ENCODE measurements around the gene EFNA5.
"Not testable (repeated sequence)": the region's sequence is repeated elsewhere in the genome, so short reads cannot be mapped to it uniquely, and the experiment has no call there.

Gene EFNA5

DNA sequence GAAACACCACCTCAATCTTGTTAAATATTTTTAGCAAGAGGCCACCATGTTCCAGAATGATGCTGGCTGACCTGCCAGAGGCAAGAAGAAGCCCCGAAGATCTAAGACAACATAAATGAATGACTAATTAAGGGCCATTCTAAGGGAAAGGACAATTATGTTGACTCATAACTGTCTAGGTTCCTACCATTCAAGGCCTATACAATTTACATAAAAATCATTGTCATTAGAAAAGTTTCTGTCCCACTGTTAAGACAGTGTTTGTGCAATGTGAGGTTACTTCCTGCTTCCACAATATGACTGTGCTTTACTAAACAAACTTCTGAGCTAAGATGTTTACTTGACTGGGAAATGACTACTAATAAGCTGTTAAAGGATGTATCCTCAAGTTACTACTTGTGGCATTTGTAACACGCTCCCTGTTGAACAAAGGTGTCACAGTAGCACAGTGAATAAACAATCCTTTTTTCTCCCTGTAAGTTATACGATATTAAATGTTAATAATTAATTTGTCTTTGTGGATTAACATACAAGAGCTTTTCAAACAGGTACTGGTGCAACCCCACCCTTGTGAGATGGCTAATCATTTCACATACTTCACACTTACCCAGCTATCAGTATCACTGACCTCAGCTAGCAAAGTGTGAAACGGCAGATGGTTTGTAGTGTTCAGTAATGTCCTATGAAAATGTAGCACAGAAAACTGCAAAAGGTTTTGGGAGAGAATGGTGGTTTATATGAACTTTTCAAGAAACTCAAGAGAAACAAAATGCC lies 195.8 kb downstream of the EFNA5 start:
- DNase-seq: no peak

DNA sequence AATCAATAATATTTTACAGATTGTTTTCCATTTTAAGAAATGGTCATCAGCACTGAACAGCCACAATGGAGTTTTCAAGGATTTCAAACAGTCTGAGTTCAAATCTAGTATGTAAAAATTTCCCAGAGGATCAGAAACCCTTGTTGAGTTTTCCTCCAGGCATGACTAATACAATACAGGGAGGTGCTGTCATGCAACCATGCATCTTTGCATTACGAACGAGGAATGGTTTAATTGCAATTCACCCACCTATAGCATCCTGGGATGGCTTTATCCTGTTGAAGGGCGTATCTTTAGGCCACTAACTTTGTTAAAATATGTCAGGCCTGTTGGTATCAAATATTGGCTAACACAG lies 196.4 kb downstream of the EFNA5 start:
- no peak for DNase-seq

DNA sequence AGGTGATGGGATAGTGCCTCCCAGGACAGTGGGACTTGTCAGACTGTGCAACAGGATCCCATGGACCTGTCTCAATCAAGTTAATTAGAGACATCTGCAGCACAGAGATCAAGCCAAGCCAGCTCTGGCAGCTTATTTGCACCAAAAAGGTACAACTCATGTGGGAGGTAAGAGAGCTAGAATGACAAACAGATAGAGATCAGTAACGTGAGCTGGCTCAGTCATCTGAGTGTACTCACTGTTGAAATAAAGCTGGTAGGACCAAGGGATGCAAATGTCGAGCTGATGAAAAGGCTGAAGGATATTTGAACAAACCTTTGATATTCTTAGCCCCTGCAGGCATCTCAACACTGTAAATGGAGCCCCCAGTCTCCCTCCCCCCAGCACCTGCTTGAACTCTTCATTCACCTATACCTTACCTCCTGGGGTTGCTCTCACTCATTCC lies 198.1 kb downstream of the EFNA5 start:
- peak; percentile 28 for DNase-seq

DNA sequence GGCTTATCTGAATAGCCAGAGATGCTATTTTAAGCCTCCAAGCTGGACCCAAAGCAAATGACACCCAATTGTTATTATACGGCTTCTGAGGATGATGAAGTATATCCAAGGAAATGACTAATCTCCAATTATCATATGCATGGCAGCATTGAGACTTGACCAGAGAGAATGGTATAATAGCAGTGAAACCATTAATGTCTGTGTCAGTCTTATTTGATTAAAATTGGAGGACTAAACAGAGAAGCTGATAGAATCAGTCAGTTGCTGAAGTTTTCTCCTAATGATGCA lies 200.5 kb downstream of the EFNA5 start:
- no peak for DNase-seq

DNA sequence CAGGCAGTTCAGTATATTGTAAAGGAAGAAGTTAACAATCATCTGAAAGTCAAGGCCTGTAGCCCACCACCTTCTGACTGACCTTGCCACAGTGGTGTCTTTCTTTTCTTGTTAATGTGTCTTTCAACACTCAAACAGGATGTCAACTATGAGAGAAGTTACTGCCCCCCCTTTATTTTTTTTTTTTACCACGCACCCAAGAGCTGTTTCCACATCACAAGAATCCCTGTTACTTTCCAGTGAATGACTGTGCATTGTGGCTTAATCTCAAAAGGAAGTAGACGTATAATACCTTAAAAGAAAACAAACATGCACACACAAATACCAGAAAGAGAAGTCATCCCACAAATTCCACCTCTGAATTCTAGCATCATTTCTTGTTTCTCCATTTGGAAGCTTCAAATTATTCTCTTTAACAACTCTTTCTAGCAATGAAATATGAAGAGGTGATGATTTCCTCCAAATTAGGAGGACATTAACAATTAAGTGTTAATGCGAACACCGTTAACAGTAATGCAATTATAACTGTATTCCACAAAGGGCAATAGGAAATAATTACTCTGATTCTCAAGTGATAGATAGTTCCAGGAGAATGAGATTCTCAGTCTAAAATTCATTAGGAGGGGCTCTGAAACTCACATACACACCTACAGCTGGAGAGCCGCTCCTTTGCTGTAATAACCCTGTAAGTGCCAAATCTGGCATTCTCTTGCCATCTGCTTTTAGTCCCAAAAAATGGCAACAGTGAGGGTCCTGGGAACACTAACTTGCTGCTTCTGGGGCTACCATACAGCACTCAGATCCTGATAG lies 201.0 kb downstream of the EFNA5 start:
- no peak for DNase-seq

DNA sequence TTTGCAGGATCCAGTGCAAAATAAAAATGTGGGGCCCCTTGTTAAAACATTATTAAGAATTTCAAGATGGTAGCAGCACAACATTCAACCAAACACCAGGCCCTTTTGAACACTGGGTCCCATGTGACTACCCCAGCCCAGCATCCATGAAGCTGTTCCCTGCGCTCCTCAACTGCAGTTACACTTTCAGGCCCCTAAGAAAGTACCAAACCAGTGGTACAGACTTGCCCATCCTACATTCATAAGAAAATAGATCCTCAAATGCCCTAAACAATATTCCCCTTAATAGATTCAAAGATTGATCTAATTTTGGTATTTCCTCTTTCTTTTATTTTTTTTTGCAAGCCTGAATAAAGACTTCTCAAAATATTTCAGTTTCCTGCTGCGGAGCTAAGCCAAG lies 201.7 kb downstream of the EFNA5 start:
- DNase-seq: no peak

DNA sequence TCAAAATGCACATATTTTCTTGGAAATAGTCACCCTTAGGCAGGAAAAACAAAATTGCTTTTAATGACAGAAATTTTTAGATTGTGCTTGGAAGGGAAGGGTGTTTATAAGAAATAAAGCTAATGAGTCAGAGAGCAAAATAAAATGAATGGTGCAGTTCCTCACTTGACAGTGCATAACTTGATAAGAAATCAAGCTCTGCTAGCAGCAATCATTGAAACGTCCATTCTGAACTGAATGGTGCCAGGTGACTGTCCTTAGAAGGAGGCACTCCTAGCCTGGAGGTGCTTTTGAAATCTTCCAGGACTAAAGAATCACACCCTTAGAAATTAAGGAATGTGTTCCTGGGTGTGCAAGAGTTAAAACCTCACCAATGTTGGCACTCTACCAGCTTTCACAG lies 202.5 kb downstream of the EFNA5 start:
- no peak for DNase-seq

DNA sequence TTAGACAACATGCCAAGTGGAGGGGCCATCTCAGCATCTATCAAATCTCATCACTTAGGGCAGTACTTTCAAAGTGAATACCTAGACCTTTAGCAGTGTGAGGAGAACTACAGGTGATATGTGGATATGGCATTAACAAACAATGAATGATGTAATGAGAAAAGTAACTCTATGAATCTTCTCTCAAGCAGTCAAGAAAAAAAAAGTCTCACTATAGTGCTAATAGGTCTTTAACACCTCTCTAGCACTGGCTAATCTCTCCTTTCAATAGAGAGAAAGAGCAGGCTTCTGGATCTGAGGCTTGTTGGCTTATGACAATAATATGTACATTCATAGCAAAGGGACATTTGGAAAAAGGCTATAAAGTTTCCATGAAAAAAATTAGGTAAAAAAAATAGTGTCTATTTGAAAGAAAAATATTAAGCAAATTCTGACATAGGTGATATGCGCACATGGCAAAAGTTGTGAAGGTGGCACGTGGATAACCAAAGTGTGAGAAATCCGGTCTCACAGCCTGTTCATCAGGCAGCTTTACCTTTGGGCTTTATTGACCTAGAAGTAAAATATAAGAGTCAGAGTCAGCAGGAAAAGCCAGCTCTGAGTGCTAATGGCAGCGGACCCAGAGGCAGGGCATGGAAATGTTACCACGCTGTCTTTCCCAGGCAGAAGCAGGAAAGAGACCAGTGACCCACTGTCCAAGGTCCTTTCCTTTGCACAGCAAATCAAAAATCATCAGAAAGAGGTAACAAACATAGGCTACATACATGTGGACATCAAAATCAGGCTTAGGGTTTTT lies 203.4 kb downstream of the EFNA5 start:
- no peak for DNase-seq

DNA sequence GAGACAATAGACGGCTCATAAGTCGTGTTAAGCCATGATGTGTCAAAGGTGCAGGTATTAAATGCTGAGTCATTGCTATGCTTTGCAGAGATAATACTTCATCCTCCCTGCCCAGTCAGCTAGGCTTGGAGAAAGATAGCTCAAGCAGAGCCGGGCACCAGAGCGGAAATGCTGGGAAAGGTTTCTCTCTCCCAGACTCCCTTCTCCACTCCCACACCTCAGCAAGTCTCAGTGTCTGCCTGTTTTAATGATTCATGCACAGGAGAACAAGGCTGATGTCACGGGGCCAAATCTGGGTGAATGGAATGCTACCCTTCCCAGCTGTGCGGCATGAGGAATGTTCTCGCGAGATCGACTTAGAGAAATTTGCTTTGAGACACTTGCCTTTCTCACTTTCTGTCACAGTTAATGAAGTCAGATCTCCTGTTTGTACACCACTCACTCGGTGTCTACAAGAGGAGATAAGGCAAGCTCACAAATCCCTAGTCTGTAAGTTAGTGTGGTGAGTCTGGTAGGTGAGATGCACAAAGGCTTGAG lies 204.4 kb downstream of the EFNA5 start:
- DNase-seq: no peak

DNA sequence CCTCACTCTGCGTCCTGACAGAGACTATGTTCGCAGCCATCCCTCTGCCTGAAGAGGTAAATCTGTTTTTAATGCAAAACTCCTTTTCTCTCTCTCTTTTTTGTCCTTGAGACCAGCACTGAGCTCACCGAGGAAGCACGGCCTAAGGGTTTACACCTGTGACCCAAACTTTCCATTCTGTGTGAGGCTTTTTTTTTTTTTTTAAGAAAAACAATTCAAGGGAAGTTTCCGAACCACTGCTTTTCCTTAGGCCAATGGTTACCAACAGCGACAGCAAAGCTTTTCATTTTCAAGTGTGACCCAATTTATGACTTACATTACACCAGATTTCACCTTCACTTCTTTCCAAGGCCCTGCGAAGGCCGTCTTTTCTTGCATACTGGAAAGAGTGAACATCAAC lies 205.9 kb downstream of the EFNA5 start:
- no peak for DNase-seq

DNA sequence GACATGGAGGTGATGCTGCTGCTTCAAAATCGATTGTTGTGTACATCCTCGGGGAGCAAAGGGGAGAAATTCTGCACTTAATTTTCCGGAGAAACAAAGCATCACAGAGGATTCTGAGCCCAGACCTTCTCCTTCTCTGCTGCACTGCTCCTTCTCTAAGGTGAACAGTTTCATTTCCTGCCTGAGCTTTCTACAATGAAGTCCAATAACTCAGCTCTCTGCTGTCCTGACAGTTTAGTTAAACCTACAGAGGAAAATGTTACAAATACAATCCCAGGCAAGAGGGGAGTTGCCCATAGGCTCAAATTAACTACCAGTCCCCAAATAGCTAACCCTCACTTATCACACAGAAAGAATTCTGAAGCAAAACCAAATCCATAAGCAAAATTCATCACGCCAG lies 206.3 kb downstream of the EFNA5 start:
- DNase-seq: no peak

DNA sequence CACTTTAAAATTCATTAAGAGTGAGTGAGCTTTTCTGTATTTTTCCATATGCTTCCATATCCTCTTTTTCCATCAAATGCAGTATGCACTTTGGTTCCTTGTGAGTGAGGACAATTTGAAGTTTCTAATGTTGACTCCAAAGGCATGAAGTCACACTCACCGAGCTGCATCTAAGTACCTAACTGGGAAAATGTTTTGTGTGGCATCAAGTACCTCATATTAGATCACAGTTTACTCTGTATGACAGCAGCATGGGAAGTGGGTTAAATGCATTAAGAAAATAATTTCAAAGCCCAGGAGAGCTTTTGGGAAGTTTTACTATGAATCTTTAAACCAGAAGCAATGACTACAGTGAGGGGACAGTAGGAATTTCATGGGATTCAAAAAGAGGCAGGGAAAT lies 207.0 kb downstream of the EFNA5 start:
- DNase-seq: no peak

DNA sequence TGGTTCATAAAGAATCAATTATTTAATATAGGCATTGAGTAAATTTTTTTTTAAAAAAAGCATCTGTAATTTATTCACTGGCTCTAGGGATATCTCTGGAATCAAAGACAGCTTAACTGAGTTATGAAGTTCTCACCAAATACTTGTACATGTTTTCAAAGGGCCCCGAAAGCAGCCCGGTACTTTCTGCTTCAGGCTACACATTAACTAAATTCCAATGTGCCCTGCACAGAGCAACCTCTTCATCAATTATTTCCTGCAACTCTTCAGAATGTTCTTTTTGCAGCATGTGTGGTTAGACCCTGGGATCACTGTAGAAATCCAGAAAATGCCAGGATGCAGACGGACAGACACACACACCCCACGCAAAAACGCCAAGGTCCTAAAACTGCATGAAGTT lies 209.0 kb downstream of the EFNA5 start:
- no peak for DNase-seq

DNA sequence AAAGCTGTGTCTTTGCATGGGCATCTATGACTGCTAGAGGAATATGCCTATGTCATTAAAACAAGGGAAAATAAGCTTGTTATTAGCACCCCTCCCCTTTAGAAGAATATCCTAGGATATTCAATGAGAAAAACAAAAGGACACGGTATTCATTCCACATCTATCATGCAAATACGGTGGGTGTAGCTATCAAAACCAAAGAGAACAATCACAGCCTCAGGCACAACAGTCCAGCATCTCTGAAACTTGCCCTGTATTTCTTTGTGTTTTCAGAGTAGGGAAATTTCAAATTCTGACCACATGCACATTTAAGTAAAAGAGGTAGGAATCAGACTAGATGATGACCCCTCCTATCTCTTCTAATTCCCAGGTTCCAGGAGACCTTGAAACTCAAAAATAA lies 209.9 kb downstream of the EFNA5 start:
- DNase-seq: no peak

DNA sequence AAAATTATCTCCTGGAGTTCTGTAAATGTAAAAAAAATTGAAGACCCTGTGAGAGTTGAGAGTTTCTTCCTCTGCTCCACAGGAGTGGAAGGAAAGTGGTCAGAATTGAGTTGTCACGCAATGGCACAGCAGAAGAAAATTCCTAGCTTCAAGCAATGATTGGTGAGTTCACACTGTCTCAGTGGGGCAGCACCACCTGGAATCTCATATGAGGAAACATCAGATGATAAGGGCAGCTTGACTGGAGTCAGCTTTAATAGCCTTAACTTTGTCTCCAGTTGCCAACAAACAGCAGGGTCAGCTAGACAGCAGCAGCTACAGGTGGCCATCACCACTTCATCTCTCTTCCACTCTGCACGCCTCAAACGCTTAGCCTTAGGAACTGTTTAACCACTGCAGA lies 211.1 kb downstream of the EFNA5 start:
- DNase-seq: no peak

DNA sequence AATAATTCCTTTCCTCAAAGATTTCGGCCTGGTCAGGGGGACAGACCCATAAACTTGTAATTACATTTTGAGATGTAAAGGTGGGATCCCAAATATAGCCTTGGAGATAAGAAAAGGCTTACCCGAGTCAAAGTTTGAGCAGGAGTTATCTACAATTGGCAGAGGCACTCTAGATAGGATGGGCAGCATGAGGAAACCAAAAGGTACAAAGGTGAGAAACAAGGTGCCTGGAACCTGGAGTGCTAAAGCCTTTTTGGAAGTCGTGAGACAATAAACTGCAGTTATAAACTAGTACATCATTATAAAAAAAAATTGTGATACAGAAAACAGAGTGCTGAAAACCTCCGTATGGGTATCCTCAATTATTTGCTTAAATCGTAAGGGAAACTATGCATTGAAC lies 212.4 kb downstream of the EFNA5 start:
- no peak for DNase-seq

DNA sequence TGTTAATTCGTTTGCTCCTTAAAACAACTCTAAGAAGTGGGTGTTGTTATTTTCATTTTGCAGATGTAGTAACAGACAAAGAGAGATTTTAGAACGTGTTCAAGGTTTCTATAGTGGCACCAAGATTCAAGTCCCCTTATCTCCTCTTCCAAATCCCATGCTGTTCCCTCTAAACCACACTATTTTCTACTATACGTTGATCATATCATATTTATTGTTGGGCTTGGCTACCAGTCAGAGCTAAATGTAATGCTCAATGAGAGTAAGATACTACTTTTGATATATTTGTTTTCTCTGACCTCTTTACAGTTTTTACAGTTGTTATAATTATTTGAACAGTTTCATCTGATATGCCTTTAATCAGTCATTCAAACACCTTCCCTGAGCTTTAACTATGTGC lies 212.9 kb downstream of the EFNA5 start:
- DNase-seq: no peak

DNA sequence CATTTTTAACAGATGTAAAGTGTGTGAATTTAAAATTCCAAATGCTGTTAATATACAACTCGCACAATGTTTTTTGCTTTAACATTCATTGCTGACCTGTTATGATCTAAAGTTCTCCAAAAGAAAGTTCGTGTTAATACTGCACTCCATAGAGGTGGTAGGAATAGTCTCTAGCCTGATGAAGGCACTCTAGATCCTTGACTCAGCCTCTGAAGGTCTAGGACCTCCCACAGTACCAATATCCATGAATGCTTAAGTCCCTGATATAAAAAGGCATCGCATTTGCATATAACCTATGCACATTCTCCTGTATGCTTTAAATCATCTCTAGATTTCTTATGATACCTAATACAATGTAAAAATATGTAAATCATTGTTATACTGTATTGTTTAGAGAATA lies 213.6 kb downstream of the EFNA5 start:
- no peak for DNase-seq

DNA sequence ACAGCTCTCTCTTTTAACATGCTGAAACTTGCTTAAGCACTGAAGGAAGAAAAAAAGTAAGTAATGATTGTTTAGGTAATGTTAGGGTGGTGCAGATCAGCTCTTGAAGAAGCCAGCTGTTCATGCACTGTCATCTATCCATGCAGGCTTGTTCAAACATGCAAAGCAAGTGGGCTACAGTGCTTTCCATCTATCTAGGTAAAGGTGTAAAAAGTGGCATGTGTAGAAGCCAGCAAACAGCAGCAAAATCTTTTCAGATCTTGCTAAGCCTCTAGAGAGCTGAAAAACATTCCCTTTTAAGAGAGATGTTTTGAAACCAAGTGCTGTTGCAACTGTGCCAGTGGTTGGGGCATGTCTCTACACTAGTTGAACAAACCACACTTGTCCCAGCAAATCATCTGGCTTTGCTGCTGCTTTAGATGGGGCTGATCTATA lies 214.4 kb downstream of the EFNA5 start:
- DNase-seq: no peak

DNA sequence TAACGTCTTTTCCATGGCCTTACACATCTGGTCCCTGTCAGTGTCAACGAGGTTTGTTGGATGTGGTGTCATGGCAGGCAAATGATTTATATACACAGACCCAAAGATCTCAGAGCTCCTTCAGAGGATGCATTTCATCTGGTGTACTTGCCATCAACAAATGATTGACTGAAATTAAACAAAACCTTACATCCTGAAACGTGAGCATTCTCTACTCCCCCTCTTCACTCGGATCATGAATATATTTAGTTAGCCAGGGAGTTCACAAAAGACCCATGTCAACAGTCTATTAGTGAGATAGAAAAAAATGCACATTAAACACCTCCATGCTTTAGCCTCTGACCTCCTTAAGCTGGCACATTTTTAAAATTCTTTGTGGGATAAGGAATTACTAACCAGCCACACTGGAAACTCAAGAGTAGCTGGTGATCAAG lies 215.6 kb downstream of the EFNA5 start:
- no peak for DNase-seq

DNA sequence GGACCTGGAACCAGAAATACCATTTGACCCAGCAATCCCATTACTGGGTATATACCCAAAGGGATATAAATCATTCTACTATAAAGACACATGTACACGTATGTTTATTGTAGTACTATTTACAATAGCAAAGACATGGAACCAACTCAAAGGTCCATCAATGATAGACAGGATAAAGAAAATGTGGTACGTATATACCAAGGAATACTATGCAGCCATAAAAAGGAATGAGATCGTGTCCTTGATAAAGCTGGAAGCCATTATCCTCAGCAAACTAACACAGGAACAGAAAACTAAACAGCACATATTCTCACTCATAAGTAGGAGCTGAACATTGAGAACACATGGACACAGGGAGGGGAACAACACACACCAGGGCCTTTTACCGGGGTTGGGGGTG lies 218.9 kb downstream of the EFNA5 start:
- not testable (repeated sequence) for DNase-seq

DNA sequence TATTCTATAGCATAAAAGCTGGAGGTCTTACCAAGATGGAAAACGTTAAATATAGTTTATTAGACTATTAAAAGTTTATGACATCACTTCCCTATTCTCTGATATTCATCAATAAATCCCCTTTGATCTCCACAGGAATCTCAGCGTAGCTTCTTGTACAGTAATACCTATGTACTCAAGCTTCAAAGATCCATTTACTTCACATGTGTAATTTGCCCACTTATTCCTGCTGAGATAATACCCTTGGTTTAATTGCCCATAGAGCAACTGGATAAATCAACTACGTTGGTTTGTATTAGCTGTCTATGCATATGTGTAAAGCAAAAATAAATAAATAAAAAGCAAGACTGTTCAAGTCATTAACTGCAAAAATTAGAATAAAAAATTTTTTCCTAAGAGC lies 219.7 kb downstream of the EFNA5 start:
- peak; percentile 78 for DNase-seq

DNA sequence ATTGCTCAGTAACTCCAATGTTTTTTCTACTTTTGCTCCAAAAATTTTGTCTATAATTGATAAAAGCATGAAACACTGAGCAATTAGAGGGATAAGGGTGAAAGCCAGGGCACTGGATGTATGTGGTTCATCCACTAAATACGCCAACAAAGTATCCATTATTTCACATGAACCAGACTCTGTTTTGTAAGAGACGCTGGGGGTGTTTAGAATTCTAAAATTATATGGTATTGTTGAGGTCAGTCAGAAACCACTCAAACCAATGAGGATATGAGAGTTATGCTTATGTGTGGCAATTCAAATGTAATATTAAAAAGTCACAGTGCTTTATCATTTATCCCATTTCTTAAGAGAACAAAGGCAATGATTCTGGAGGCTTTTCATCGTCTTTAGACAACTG lies 220.2 kb downstream of the EFNA5 start:
- no peak for DNase-seq

DNA sequence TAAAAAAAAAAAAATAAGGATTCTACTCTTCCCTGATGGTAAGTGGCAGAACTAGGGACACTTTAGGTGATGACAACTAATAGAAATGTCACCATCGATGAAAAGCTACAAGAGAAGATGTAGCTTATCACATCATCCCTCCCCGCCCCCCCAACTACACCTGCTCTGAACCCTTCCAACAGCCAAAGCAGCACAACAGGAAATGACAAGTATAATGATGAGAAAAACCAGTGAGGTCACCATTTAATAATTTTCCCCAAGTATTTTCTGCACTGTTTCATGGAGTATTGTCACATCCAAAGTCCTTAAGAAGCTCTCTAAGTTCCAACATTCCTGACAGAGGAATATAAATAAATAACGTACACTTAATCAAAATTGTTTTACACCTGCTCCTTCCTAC lies 221.4 kb downstream of the EFNA5 start:
- DNase-seq: no peak
